ENCODE data around the gene TMEM150B.
"Not testable (repeated sequence)": the region's sequence is repeated elsewhere in the genome, so short reads cannot be mapped to it uniquely, and the experiment has no call there.

TMEM150B gene

DNA sequence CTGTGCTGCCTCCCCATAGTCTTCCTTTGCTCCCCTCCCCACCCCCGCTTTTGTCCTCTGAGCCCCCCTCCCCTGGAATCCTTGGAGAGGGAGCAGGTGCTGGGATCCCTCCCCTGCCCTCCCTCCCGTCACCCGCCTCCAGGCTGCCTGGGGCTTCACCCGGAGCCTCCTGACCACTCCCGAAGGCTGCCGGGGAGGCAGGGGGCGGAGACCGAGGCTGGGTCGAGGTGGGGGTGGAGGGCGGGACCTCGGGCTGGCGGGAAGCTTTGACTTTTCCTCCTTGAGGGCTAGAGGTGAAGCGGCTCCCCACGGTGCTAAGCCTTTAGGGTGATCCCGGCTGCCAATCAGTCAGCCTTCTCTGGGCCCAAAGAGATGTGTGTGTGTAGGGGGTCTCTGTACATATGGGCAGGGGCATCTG, 16.0 kb upstream of the TMEM150B start:
- no peak for DNase-seq (ENCODE audit: low read depth)
- H3K4me3 ChIP-seq (ENCODE audit: low read length): peak overlapping the region; percentile 74
- TF ChIP-seq, protein P1, sequence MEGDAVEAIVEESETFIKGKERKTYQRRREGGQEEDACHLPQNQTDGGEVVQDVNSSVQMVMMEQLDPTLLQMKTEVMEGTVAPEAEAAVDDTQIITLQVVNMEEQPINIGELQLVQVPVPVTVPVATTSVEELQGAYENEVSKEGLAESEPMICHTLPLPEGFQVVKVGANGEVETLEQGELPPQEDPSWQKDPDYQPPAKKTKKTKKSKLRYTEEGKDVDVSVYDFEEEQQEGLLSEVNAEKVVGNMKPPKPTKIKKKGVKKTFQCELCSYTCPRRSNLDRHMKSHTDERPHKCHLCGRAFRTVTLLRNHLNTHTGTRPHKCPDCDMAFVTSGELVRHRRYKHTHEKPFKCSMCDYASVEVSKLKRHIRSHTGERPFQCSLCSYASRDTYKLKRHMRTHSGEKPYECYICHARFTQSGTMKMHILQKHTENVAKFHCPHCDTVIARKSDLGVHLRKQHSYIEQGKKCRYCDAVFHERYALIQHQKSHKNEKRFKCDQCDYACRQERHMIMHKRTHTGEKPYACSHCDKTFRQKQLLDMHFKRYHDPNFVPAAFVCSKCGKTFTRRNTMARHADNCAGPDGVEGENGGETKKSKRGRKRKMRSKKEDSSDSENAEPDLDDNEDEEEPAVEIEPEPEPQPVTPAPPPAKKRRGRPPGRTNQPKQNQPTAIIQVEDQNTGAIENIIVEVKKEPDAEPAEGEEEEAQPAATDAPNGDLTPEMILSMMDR (conservative IDR thresholded peaks at IDR 0.05; ENCODE audit: low read depth, low read length): no peak

DNA sequence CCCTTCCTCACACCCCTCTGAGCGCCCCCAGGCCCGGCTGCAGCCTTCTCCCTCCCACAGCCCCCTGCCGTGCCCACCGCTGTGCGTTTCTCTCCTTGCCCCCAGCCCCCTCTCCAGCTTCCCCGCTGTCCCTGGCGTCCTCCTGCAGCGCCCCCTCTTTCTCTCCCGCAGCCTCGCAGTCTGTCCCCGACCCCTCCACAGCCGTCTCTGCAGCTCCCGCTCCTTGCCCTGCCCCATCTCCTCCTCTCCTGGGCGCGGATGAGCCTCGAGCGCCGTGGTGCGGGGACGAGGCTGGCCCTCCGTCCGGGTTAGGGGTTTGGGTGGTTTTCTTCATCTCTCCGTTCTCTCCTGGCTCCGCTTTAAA, 15.6 kb upstream of the TMEM150B start:
- TF ChIP-seq, protein P1 (conservative IDR thresholded peaks at IDR 0.05; ENCODE audit: low read depth, low read length): peak; percentile 34
- H3K4me3 ChIP-seq (ENCODE audit: low read length): peak overlapping the region; percentile 74
- no peak for DNase-seq (ENCODE audit: low read depth)

DNA sequence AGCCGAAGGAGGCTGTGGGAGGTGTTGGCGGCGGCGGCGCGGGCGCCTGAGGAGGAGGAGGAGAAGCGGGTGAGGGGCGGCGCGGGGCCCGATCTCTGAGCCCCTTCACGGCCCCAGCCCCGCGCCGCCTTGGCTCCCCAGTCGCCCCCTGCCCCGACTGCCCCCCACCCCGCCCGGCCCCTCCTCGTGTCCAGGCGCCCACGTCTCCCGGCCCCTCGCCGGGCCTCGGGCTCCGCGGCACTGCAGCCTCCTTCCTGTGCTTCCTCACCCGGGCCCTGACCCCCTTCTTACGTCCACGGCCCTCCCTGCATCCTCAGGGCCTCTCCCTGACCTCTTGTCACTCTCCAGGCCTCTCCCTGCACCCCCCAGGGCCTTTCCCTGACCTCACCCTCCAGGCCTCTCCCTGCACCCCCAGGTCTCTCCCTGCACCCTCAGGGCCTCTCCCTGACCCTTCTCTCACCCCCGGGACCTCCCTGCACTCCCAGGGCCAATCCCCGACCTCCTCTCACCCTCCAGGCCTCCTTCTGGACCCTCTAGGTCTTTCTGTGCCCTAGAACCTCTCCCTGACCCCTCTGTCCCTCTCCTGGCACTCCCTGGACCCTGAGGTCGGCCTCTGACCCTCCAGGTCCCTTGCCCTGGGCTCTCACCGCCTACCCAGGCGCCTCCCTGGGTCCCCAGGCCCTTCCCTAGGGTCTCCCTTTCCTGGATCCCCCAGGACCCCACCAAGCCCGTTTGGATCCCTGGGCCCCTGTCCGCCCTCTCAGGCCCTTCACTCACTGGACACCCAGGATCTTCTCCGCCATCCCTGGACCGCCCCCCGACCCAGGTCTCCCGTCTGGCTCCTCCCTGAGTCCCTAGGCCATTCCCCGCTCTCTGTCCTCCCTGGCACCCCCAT, 15.0 kb upstream of the TMEM150B start:
- H3K4me3 ChIP-seq (ENCODE audit: low read length): peak overlapping the region; percentile 74
- TF ChIP-seq, protein P1 (conservative IDR thresholded peaks at IDR 0.05; ENCODE audit: low read depth, low read length): no peak
- no peak for DNase-seq (ENCODE audit: low read depth)

DNA sequence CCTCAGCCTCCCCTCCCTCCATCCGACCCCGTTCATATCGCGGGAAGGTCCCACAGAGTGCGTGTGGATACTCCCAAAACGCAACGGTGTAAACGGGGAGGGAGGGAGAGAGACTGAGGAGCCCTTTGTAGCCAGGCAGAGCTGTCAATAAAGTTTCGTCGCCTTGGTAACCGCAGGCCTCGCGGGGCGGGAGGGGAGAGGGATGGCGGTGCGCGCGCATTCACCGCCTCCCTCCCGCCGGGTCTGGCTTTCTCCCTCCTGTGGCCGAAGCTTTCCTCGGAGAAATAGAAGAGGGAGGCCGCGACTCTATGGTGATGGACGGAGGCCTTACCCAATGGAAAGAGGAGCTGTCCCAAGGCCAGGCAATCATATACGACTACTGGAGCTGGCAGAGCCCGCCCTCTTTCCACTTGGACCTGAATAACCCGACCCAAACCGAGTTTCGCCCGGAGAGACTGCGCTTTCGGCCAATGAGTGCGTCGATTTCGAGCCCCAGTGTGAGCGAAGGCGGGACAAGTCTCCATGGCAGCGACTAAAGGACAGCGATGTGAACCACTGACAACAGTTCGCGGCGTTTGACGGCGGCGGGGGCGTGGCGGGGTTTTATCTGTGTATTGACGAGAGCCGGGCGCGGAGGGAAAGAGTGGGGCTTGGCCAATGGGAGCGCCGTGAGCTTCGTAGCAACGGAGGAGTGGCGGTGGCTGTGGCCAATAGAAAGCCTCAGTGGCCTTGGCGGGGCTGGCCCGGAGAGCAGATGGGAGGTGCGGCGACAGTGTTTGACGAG, 14.2 kb upstream of the TMEM150B start, which contains the start of gene KMT5C:
Gene KMT5C, plus strand, starts transcription at position 772 of the 784 bp plus-strand sequence. CDS start 2,061 bp downstream, outside the sequence.
- TF ChIP-seq, protein P1 (conservative IDR thresholded peaks at IDR 0.05; ENCODE audit: low read depth, low read length): no peak
- DNase-seq (ENCODE audit: low read depth): peak; percentile 100
- H3K4me3 ChIP-seq (ENCODE audit: low read length): peak within 1 kb of the TSS; percentile 74

DNA sequence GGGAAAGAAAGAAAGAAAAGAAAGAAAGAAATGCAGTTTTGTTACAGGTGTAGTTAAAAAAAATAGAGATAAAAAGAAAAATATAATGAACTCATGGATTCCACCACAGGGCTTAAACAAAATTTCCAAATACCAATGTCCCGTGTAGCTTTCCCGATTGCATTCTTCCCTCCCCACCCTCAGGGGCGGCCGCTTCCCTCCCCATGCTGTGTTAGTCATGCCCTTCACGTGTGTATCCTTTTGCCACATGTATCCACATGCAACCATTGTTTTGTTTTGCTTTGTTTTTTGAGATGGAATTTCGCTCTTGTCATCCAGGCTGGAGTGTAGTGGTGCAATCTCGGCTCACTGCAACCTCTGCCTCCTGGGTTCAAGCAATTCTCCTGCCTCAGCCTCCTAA, 11.0 kb upstream of the TMEM150B start:
- H3K4me3 ChIP-seq (ENCODE audit: low read length): no peak overlapping the region
- DNase-seq (ENCODE audit: low read depth): no peak
- TF ChIP-seq, protein P1 (conservative IDR thresholded peaks at IDR 0.05; ENCODE audit: low read depth, low read length): no peak

DNA sequence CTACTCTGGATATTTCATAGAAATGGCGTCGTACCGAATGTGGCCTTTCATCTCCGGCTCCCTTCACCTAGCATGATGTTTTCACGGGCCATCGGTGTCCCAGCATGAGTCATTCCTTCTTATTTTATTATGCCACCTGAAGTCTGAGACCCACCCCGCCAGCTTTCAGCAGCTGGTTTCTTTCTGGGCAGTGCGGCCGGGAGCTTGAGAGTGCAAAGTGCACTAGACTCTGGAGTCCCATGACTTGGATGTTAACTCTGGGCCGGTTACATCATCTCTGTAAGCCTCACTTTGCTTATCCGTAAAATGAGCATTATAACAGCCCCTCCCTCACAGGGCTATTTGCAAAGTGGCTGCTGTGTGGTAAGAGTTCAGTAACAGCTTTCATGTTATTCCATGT, 8.7 kb upstream of the TMEM150B start:
- TF ChIP-seq, protein P1 (conservative IDR thresholded peaks at IDR 0.05; ENCODE audit: low read depth, low read length): no peak
- no peak for DNase-seq (ENCODE audit: low read depth)
- H3K4me3 ChIP-seq (ENCODE audit: low read length): no peak overlapping the region

DNA sequence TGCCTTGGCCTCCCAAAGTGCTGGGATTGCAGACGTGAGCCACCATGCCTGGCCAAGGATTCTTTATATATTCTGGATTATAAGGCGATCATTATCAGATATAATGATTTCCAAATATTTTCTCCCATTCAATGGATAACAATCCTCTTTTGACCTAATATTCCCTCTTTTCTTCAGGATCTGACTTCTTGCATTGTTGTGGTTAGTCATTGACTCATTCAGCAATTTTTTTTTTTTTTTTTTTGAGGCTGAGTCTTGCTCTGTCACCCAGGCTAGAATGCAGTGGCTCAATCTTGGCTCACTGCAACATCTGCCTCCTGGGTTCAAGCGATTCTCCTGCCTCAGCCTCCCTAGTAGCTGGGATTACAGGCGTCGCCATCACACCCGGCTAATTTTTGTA, 4.7 kb upstream of the TMEM150B start:
- not testable (repeated sequence) for DNase-seq (ENCODE audit: low read depth); H3K4me3 ChIP-seq (ENCODE audit: low read length)

DNA sequence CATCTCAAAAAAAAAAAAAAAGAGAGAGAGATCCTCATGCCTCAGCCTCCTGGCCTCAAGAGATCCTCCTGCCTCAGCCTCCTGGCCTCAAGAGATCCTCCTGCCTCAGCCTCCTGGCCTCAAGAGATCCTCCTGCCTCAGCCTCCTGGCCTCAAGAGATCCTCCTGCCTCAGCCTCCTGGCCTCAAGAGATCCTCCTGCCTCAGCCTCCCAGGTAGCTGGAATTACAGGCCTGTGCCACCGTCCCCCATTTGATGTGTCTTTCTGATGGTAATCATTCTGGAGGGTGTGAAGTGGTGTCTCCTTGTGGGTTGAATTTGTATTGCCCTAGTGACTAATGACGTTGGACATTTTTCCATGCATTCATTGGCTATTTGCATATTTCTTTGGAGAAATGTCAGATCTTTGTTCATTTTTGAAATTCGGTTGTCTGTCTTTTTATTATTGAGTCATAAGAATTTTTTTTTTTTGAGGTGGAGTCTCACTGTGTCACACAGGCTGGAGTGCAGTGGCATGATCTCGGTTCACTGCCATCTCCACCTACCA, 3.7 kb upstream of the TMEM150B start:
- not testable (repeated sequence) for DNase-seq (ENCODE audit: low read depth); H3K4me3 ChIP-seq (ENCODE audit: low read length)
